ENCODE results near the gene MEGF11. TPM values are rescaled to one million over a fixed set of nuclear protein-coding genes. Genes with fewer than 3 reads are reported as not detected.

The MEGF11 gene
- total RNA-seq, 1 donor from 2014 or later = under 0.01 TPM

DNA sequence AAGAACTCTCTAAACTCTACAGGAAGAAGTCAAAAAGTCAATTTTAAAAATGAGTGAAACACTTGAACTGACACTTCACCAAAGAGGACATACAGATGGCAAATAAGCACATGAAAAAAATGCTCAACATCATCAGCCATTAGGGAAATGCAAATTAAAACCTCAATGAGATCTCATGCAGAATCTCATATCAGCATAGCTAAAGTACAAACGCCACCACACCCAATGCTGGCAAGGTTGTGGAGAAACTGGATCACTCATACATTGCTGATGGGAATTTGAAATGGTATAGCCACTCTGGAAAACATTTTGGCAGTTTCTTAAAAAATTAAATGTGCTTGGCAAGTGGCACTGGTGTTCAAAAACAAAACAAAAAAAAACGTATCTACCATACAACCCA, 34.2 kb downstream of the MEGF11 start:
- no peak for DNase-seq (ENCODE audit: low read depth in 2 of 2)

DNA sequence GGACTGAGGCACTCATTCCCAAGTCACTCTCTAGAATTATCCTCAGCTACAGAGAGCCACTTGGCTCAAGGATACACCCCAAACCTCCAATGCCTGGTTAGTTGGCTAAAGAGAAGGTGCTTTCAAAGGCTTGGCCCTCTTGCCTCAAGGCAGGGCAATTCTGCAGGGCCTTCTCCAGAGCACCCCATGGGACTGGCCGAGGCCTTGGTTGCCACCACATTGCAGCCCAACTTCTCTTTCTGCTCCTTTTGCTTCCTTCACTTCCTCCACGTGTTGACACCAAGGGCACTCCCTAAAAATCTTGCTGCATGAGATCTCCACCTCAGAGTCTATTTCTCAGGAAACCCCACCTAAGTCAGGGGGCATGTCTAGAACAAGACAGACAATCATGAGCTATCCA, 36.7 kb downstream of the MEGF11 start:
- DNase-seq (ENCODE audit: low read depth in 2 of 2) = no peak

DNA sequence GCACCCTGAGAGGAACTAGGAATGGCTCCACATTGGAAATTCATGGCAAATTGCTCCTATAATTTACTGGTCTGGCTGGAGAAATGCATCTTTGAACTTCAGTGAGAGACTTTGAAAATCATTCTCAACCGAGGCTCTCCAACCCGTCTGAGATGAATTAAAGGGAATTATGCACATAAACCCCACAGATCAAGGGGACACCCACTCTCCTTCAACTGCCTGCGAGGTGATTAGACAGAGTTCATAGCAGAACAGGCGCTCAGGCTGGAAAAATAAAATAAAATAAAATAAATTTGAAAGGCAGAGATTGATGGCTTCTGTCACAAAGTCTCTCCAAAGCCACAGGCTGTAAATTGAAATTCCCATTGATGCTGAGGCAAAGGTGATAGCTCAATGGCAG, 37.7 kb downstream of the MEGF11 start:
- DNase-seq (ENCODE audit: low read depth in 2 of 2) = no peak

DNA sequence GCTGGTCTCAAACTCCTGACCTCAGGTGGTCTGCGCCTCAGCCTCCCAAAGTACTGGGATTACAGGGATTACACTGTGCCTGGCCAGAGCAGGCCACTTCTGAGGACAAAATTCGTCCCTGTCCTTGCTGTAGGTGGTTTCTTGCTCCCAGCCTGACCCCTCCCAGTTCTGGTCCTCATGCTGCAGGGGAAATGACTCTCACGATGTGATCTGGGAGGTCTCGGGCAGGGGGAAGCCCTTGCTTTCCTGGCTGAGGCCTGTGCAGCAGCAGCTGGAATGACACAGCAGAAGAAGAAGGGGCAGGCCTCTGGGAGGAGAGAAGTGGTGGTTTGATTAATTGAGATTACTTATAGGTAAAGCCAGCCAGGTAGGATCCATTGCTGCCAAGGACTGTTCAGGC, 39.3 kb downstream of the MEGF11 start:
- peak; percentile 6 to 12 for DNase-seq (ENCODE audit: low read depth in 2 of 2)

DNA sequence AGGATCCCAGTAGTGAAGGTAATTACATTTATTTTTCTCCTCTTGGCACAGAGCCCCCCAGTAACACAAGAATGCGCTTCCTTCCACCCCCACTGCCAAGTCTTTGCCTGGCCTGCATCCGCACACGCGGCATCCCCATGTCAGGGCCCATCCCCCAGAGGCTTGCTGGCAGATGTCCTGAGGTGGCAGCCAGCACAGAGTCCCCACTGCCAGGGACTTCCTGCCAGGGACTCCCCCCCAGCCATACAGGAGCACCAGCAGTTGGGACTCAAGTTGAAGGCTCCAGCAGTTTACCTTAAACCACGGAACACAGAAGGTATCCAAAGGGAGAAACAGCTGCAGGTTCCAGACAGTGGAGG, 41.0 kb downstream of the MEGF11 start:
- peak in 1 of 2 donors; percentile 53 for DNase-seq (ENCODE audit: low read depth in 2 of 2)

DNA sequence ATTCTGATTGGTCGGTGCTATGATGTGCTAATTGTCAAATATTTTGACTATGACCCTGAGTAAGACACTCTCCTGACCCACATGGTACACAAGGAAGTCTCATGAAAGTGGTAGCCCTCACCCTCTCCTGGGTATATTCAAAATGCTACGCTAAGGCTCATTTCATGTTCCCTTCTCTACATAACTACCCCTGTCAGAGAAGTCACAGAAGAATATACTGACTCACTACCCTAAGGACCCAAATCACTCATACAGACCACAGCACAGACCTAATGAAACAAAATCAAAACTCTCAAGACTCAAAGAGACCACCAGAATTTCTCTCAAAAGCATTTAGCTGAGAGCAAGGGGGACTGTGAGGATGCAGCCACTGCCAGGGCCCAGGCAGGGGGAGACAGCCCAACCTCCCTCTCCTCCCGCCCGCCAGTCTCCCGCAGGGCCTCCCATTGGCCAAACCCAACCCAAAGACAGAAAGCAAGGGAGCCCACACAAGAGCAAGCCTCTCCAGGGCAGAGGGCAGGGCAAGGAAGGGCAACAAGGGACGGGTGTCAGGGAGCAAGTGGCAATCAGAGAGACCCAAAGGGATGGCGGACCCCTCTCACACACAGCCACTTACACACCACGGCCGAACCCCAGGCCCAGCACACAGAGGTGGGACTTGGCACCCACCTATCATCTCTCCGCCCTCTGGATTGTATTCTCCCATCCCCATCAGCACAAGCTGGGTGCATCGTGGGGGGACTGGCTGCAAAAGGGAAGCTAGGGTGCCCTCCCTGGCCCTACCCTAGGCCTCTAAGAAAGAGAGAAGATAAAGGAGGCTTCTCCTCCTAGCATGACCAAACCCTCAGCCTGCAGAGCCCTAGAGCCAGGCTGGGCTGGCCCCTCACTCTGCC, 41.6 kb downstream of the MEGF11 start:
- no peak for DNase-seq (ENCODE audit: low read depth in 2 of 2)

DNA sequence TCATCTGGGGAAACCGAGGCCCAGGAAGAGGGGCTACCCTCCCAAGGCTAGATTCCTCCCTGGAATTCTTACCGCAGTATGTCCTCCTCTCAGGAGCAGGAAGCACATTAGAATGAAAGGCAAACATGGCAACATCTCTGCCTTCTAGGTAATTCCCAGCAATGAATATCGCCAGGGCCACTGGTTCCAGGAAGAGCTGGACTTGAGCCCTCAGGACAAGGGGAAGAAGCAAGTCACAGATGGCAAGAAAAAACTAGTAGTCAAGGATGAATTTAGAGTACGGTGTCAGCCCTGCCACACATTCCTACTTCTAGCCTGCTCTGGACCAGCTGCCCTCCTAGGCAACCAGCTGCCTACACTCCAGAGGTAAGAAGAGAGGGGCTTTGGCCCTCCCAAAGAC, 42.9 kb downstream of the MEGF11 start:
- no peak for DNase-seq (ENCODE audit: low read depth in 2 of 2)

DNA sequence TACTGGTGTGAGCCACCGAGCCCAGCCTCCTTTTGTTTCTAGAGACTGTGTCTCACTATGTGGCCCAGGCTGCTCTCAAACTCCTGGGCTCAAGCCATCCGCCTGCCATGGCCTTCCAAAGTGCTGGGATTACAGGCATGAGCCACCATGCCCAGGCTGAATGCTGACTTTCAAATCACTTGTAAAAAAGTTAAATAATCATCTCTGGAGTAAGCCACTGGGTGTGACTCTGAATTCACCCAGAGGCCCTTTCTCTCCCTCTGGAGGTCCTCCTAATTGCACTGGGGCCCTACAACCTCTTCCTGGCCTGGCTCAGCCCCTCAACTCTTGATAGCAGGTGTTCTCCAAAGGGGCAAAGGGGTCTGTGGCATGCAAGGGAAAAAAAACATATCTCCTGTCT, 54.8 kb downstream of the MEGF11 start:
- DNase-seq (ENCODE audit: low read depth in 2 of 2) = no peak

DNA sequence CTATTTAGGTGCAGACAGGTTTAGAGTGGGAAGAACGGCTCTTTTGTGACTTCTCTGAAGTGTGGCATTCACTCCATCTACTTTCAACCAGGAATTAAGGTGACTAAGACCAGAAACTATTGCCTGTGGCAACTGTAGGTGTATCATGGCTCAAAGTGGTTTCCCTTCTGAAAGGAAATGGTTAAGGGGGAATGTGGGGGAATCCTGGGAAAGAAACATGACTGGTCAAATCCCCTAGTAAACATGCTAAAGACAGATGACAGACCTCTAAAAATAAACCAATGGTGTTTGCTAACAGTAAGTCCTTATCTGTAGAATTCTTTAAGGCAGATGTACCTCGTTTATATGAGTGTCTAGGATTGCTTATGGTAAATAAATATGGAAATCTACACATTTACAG, 56.9 kb downstream of the MEGF11 start:
- no peak for DNase-seq (ENCODE audit: low read depth in 2 of 2)

DNA sequence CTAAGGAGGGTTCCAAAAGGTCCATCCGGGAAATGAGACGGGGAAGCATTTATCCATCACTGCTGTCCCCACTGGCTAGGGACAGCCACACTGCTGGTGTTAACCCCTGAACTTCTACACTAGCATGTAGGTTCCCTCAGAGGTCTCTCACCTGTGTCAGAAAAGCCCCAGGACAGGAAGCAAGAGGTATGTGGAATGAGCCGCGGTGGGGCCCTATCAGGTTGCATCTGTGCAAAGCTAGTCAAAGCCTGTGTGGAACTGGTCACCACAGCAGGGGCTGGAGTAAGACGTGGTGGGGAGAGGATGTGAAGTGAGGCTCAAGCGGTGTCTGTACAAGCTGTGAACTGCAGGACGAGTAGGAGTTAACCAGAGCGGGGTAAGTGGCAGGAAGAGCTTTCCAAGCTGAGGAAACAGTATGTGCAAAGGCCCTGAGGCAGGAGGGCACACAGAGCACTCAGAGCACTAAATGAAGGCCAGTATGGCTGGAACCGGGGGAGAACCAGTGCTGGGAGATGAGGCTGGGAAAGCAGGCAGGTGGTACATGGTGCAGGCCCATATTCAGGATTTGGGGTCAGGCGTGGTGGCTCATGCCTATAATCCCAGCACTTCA, 57.8 kb downstream of the MEGF11 start:
- no peak for DNase-seq (ENCODE audit: low read depth in 2 of 2)

DNA sequence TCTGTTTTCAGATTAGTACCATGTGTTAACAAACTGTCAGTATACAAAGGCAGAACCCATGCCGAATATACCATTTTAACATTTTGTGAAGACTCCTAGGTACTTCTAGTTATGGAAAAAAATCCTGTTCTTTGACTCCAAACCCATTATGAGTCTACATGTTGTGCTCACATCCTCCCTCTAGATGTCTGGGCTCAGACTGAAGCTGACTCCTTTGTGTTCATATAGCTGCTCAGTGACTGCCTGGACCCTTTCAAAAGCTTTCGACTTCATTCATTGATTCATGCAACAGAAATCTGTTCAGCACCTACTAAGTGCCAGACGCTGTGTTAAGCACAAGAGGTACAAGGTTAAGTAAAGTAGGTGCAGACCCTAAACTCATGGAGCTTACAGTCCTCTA, 60.5 kb downstream of the MEGF11 start:
- DNase-seq (ENCODE audit: low read depth in 2 of 2) = no peak

DNA sequence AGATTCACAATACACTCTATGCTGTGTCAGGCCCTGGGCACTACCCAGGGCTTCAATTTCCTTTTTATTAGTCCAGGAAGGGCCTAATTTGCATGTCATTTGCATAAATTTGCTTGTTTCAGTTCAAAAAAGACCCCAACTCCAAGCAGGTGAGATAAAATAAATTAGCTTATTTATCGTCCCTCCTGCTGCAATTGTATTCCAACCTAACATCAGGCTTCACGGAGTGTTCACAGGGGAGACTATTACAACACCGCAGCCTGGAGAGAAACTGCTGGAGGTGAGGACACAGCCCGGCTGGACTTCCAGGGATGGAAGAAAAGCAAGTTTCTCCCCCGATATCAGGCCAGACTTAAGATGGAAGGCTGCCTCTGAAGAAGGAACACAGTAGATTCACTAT, 62.8 kb downstream of the MEGF11 start:
- DNase-seq (ENCODE audit: low read depth in 2 of 2) = no peak

DNA sequence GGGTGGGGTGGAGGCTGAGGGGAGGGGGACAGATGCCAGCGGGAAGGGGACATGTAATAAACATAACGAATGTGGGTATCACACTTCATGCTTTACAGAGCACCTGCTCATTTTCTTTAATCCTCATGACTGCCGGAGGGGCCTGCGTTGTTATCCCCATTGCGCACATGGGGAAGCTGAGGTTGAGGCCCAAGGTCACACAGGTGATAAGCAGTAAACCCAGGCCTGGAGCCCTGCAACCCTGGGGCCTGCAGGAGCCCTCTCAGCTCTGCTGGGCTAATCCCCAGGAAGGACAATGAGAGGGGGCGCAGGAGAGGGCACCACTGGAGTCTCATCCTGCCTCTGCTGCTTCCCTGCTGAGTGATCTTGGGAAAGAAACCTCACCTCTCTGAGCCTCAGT, 64.3 kb downstream of the MEGF11 start:
- DNase-seq (ENCODE audit: low read depth in 2 of 2) = no peak

DNA sequence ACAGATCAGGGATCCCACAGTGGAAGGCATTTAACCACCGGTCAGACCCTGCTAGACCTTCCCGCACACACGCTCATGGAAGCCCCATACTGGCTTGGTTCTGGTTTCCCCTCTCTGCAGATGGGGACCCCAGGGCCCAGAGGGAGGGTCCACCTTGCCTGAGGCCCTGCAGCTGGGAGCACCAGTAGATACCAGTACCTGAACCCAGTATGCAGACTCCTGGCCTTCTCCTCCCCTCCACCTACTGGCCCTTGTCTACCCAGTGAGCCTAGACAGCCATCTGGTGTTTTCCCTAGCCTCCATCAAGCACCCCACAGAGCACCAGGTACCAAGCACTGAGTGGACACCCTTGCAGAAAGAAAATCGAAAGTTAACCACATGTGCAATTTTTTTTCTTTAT, 65.1 kb downstream of the MEGF11 start:
- no peak for DNase-seq (ENCODE audit: low read depth in 2 of 2)

DNA sequence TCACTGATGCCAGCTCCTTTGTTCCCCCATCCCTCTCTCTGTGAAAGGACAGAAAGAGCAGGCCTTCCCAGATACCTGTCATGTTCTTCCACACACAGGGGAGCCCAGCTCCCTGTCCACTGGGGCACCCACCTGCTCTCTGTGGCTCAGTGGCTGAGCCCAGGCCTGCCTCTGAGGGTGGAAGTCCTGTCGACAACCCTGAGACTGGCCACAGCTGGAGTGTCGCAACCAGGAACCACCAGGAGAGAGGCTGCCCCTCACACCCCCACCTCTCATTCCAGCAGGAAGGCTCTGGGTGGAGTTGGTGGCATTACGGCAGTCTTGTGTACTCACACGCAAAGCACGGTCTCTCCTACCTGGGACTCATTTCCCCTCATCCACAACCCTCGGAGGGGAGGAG, 66.3 kb downstream of the MEGF11 start:
- DNase-seq (ENCODE audit: low read depth in 2 of 2) = no peak

DNA sequence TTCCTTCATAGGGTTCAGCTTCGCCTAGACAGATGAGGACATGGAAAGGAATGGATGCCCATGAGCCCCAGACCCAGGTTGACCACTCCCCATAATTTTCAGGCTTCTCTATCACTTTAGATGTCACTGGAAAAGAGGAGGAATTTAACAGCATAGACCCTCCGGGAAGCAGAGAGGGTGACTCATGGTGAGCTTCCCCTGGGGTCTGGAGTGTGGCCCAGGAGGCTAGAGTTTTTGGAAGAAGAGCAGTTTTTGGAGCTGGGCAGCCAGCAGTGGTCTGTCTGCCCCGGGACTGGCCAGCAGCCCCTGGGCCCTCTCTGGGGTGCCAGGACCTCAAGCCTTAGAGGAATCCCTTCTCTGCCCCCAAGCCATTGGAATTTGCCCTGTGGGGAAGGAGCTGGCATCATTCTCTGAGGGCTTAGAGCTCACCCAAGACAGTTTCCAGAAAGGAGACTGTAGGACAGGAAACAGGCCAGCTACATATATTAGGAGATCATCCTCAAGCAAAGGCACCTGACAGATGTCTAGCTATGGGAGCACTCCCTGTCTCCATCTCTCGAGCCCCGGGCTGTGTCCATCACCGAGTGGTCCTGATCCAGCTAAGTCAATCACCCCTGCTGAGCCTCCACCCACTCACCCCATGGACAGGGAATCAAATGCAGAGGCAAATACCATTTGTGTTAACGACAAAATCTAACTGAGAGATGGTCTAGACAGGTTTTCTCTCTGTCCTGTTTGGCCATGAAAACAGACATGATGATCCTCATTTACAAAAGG, 67.3 kb downstream of the MEGF11 start:
- DNase-seq (ENCODE audit: low read depth in 2 of 2) = no peak

DNA sequence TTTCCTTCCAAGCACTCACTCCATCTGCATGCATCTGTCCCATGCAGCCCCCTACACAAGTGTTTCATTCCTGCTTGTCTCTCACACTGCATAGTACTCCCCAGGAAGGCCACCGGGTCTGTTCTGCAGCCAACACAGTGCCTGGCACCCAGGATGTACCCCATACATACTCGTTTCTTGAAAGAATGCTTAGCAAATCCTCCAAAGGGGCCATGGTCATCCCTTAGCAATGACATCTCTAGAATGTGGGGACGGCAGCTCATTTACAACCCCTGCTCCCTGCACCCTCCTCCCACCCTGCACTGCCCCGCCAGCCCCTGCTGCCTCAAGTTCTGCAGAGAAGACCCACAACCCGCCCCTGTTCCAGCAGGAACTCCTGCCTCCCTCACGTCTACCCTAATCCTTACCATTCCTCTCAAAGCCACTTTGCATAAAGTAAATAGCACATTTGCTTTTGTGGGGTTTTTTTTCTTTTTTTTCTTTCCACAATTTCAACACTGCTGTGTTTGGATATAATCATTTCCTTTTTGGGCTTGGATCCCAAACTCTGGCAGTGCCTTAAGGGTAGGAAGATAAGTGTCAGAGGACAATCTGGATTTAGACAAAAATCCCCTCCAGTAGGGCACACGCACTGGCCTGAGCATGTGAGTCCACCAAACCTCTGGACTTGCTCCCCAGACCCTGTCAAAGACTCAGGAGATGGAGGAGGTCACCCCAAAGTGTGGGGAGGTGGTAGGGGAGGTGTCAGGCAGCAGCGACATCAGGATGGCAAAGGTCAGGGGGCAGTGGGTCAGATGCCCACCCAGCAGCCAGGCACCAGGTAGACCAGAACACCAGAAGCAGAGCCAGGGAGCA, 68.4 kb downstream of the MEGF11 start:
- no peak for DNase-seq (ENCODE audit: low read depth in 2 of 2)

DNA sequence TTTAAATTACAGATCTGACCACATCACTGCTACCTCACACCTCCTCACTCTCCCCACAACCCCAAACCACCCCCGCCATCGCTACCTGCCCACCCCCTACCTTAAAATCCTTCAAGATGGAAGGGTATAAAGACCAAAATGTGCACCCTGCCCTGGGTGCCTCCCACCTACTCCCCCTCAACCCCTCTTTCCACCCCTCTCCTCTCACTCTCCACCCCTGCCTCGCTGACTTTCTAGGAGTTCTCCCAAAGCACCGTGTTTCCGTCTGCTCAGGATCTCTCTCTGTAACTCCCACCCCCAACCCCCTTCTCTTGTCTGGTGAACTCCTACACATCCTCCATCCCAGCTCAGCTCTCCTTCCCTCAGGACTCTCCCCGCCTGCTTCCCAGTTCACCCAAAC, 69.1 kb downstream of the MEGF11 start:
- DNase-seq (ENCODE audit: low read depth in 2 of 2) = no peak

DNA sequence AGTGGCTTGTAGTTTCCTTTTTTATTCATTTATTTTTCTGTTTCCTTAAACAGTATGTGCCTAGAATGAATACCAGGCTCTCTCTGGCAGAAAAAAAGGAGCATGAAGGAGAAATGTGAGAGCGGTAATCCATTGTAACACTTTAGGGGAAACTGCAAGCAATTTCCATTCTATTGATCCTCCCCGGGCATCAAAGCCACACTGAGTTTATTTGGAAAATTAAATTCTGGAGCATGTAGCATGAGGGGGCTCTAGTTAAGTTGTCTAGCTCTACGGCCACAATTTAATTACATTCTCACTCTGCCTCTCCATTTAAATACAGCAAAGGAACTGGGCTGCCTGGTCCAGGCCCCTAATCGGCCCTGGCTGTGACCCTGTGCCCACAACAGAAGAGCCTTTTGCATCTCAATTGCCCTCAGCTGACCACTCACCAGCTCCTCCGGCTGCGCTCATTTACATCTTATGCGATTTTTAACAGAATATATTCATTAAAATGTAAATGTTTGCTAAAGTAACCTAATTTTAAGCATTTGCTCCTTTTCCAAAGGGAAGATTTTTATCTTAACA, 72.9 kb downstream of the MEGF11 start:
- no peak for DNase-seq (ENCODE audit: low read depth in 2 of 2)

DNA sequence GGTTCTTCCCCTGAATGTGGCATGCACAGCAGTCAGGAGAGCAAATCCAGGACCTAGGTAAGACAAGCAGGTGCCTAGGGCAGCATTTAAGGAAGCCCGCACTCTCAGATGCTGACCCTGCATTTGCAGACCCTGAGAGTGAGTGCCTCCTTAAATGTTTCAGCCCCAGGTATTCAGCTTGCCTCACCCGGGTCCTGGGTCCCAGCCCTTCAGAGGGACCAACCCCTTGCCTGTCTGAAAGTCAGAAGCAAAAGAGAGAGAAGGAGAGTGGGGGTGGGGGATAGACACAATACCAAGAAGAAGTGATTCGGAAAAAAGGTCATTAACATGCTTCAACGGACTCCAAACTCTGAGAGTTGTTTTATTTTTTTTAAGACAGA, 75.0 kb downstream of the MEGF11 start:
- DNase-seq (ENCODE audit: low read depth in 2 of 2) = no peak

DNA sequence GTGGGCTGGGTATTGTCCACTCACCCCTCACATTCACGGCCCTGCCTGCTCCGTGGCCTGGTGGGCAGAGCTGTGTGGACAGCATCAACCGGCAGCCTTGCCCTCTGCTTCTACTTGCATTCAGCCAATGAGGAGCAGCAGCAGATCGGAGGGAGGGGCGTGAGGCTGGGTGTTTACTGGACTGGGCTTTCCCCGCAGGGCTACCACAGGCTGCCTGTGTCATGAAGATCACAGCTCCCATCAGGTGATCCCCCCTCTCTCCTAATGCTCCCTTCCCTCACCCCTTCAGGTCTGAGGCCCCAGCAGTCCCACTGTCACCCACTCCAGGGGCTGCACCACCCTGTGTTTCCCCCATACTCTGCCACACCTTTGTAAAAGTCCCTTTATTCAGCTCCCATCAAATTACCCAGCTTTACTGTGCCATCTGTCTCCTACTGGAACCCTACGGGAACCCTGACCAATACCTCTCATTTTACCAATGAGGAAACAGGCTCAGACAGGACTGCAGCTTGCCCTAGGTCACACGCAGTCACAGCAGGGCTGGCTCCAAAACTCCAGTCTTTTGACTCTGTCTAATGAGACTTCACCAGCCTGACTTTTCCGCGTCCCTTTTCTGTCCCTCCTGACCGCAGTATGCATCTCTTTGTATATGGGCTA, 81.1 kb downstream of the MEGF11 start:
- DNase-seq (ENCODE audit: low read depth in 2 of 2) = no peak
